Neural cell (in vitro differentiated cells): ENCODE measurements around the gene CLASP1.

Experiments used
- CTCF ChIP-seq: fragments of 450-650 bp; IDR thresholded peaks from 2 replicates; pipeline ENCODE4 v1.5.1; 2014; ENCODE audit warnings: antibody characterized with exemption, mild to moderate bottlenecking, moderate library complexity; ENCODE audit not compliant: poor library complexity, severe bottlenecking
- TAF1 ChIP-seq: IDR thresholded peaks from 2 replicates; pipeline ENCODE4 v1.6.1; 2012; ENCODE audit warnings: low read depth

GRCh38 chr2:121307048-121307447 is 342.2 kb downstream of the CLASP1 start:
- no peak for TF ChIP-seq CTCF
- TF ChIP-seq TAF1 = no peak
